Measurements from ENCODE around the gene SNX13. TPM values are rescaled to one million over a fixed set of nuclear protein-coding genes. Genes with fewer than 3 reads are reported as not detected.

SNX13 gene, protein sequence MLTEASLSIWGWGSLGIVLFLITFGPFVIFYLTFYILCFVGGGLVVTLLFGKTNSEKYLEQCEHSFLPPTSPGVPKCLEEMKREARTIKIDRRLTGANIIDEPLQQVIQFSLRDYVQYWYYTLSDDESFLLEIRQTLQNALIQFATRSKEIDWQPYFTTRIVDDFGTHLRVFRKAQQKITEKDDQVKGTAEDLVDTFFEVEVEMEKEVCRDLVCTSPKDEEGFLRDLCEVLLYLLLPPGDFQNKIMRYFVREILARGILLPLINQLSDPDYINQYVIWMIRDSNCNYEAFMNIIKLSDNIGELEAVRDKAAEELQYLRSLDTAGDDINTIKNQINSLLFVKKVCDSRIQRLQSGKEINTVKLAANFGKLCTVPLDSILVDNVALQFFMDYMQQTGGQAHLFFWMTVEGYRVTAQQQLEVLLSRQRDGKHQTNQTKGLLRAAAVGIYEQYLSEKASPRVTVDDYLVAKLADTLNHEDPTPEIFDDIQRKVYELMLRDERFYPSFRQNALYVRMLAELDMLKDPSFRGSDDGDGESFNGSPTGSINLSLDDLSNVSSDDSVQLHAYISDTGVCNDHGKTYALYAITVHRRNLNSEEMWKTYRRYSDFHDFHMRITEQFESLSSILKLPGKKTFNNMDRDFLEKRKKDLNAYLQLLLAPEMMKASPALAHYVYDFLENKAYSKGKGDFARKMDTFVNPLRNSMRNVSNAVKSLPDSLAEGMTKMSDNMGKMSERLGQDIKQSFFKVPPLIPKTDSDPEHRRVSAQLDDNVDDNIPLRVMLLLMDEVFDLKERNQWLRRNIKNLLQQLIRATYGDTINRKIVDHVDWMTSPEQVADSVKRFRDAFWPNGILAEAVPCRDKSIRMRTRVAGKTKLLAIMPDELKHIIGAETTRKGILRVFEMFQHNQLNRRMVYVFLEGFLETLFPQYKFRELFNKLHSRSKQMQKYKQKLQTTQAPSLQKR
- total RNA-seq = 10 to 100 TPM; 33.6 to 39.6 TPM

DNA sequence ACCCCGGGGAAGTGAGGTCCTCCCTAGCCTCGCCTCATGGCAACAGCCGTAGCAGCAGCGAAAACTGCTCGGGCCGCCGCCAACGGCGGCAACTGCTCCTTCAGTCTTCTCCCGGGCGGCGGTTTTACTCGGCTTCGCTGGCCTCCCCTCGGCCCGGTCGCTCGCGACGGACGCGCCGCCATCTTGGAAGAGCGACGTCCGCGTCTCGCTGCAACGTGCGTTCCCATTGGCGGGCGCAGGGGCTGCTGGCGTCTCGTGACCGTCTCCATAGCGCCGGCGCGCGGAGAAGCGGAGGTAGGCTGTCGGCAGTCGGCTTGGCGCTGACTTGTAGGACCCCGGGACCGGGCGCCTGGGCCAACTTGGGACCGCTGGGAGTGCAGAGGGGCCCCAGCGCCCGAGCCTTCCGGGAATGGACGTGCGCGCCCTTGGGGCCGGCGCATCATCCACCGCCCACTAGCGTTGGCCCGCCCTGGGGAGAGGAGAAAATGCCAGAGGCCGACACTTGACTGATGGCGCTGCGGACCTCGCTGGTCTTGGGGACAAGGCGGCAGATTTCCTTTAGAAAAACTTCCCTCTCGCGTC lies at the start of gene SNX13:
Gene SNX13 (minus strand): TSS at position 193 of the 582 bp plus-strand sequence. CDS start 199 bp downstream, outside the sequence.

Other genes with a start within 250 kb of the SNX13 start
- gene PRPS1L1, start 87.4 kb upstream of the SNX13 start, total RNA-seq = not detected

Data from melanocyte of skin (primary cell).